Erythroblast (primary cell): ENCODE results near the gene EHBP1.

Experiments
- GATA1 ChIP-seq: IDR thresholded peaks from 2 replicates; pipeline ENCODE4 v1.6.1; 2011; ENCODE audit warnings: low read depth, mild to moderate bottlenecking, control low read depth, low read length, moderate library complexity
- POLR2A ChIP-seq: IDR thresholded peaks from 2 replicates; pipeline ENCODE4 v1.6.1; 2011; ENCODE audit warnings: mild to moderate bottlenecking, low read length

DNA sequence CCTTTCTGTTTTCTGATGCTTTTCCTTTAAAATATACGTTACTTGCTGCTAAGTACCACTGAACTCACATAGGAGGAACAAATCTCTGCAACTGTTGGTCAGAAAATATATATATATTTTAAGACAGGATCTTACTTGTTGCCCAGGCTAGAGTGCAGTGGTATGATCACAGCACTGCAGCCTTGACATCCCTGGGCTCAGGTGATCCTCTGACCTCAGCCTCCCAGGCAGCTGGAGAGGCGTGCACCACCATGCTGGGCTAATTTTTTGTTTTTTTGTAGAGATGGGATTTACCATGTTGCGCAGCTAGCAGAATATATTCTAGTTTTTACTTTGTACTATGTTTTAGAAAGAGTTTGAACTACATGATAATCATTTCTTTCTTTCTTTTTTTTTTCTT lies 51.5 kb downstream of the EHBP1 start:
- TF ChIP-seq POLR2A: no peak
- TF ChIP-seq GATA1: no peak
